GM12878 (cell line): ENCODE measurements around the gene SREK1. TPM values are rescaled to one million over a fixed set of nuclear protein-coding genes. Genes with fewer than 3 reads are reported as not detected.
A peak's percentile ranks its signal among the peaks of the same experiment; 100 is the strongest.

Experiments
- ATAC-seq: fragments of 200-7000 bp; cut with Tn5 transposase; 3 replicates; pipeline ENCODE4 v1.9.1; 2020; ENCODE audit warnings: mild to moderate bottlenecking, moderate library complexity
- BruUV-seq: library from RNA; stranded (reverse); fragments of 400-500 nt; replicated peaks from 2 replicates; lab custom pipeline; 2021; lab: Mats Ljungman, UMichigan
- CTCF ChIA-PET: fragments of 300-600 bp; sonication (Branson Sonifier 250); formaldehyde crosslinking; extraction: SDS; loops from one replicate; lab custom pipeline; 2021; ENCODE audit warnings: inconsistent platforms; lab: Yijun Ruan, JAX
- POLR2A ChIA-PET: fragments of 350-600 bp; formaldehyde crosslinking; extraction: SDS; loops from one replicate; lab custom pipeline; 2021; ENCODE audit warnings: inconsistent platforms; lab: Charles Lee
- RAD21 ChIA-PET: fragments of 300-600 bp; sonication (Branson Sonifier 250); formaldehyde crosslinking; loops from one replicate; lab custom pipeline; 2023; ENCODE audit warnings: antibody characterized with exemption; ENCODE audit not compliant: unreplicated experiment; lab: Charles Lee
- SMC1A ChIA-PET: fragments of 300-600 bp; sonication (Branson Sonifier 250); formaldehyde crosslinking; loops from one replicate; lab custom pipeline; 2023; ENCODE audit not compliant: unreplicated experiment, uncharacterized antibody; lab: Charles Lee
- DNase-seq: peaks from one replicate; pipeline ENCODE4 v3.0.0-alpha.2; 2011; ENCODE audit warnings: low read depth, low spot score
- FAIRE-seq: peaks from 3 replicates; lab custom pipeline; 2011; peaks lifted over from hg19 to GRCh38; lab: Jason Lieb, UNC
- H2AFZ ChIP-seq: 2 replicates; pipeline ENCODE4 v1.6.0; 2011; ENCODE audit warnings: low read depth, low read length, control low read depth; ENCODE audit not compliant: control insufficient read depth
- H3K27ac ChIP-seq: 2 replicates; pipeline ENCODE4 v1.5.1; 2011; ENCODE audit warnings: control low read depth; ENCODE audit not compliant: control insufficient read depth, insufficient read depth
- H3K27me3 ChIP-seq, 2 experiments: replicated peaks in 1 of 2; 2 replicates each; pipeline versions ENCODE4 v1.6.0 to v1.6.1; 2011; ENCODE audit warnings: low read length in 1 of 2; ENCODE audit not compliant: control insufficient read depth in 2 of 2, insufficient read depth in 2 of 2
- H3K36me3 ChIP-seq, 2 experiments: 2 replicates each; pipeline ENCODE4 v1.5.1; 2011; ENCODE audit warnings: low read length in 1 of 2; ENCODE audit not compliant: control insufficient read depth in 2 of 2, insufficient read depth in 2 of 2
- H3K4me1 ChIP-seq: 2 replicates; pipeline ENCODE4 v1.6.1; 2011; ENCODE audit warnings: mild to moderate bottlenecking, low read length, moderate library complexity, mixed read lengths; ENCODE audit not compliant: control insufficient read depth, insufficient read depth
- H3K4me2 ChIP-seq: 2 replicates; pipeline ENCODE4 v1.6.0; 2011; ENCODE audit warnings: control low read depth; ENCODE audit not compliant: control insufficient read depth, insufficient read depth
- H3K4me3 ChIP-seq: fragments of 200-600 bp; sonication (generic); 2 replicates; pipeline ENCODE4 v1.5.1; 2016
- H3K79me2 ChIP-seq: 2 replicates; pipeline ENCODE4 v1.6.0; 2011; ENCODE audit warnings: low read length; ENCODE audit not compliant: control insufficient read depth, insufficient read depth
- H3K9ac ChIP-seq: 2 replicates; pipeline ENCODE4 v1.8.0; 2011; ENCODE audit warnings: low read length, control low read depth, mixed read lengths; ENCODE audit not compliant: control insufficient read depth, insufficient read depth
- H3K9me3 ChIP-seq: replicated peaks from 3 replicates; pipeline ENCODE4 v1.5.1; 2011; ENCODE audit warnings: mild to moderate bottlenecking, low read length; ENCODE audit not compliant: control insufficient read depth, insufficient read depth
- H4K20me1 ChIP-seq: 2 replicates; pipeline ENCODE4 v1.6.0; 2011; ENCODE audit not compliant: control insufficient read depth, insufficient read depth
- CBX5 ChIP-seq: sonication (generic); IDR thresholded peaks from 2 replicates; pipeline ENCODE4 v1.6.1; 2016; ENCODE audit warnings: low read depth, moderate library complexity, mild to moderate bottlenecking, inconsistent platforms
- JUNB ChIP-seq: IDR thresholded peaks from 2 replicates; pipeline ENCODE4 v1.6.1; 2016; ENCODE audit warnings: antibody characterized with exemption, mild to moderate bottlenecking
- RUNX3 ChIP-seq: IDR thresholded peaks from 2 replicates; pipeline ENCODE4 v1.6.1; 2012; ENCODE audit warnings: low read length, inconsistent platforms
- SUPT20H ChIP-seq: IDR thresholded peaks from 2 replicates; pipeline ENCODE4 v1.6.1; 2011; ENCODE audit warnings: low read depth, mild to moderate bottlenecking, low read length, moderate library complexity, borderline replicate concordance; ENCODE audit not compliant: control insufficient read depth
- ZNF384 ChIP-seq: IDR thresholded peaks from 2 replicates; pipeline ENCODE4 v1.6.1; 2012; ENCODE audit warnings: low read depth, mild to moderate bottlenecking, low read length, improper control_type of control experiment, borderline replicate concordance
- WGBS: methylation state at CpG from one replicate; pipeline ENCODE4 v1.1.6; 2016; ENCODE audit warnings: low lambda C conversion rate; ENCODE audit not compliant: insufficient replicate concordance, insufficient coverage; ENCODE audit errors: missing lambda C conversion rate; 5-methylcytosine and 5-hydroxymethylcytosine counted together
- in situ Hi-C: fragments of 300-500 bp; cut with MboI; formaldehyde crosslinking; loops from 9 replicates; pipeline ENCODE4 v1.14.3; 2018; ENCODE audit warnings: mixed read lengths
- intact Hi-C: fragments of 100-400 bp; cut with micrococcal nuclease; formaldehyde crosslinking; loops from one replicate; pipeline ENCODE4 v1.14.2; 2022; ENCODE audit not compliant: unreplicated experiment
- polyA plus RNA-seq, 11 experiments: library from polyadenylated mRNA; depleted of rRNA in 4 of 11; unstranded in 6 of 11; stranded (reverse) in 5 of 11; fragments of >200 nt; fragmentation: Nextera tagmentation in 4 of 11; fragmentation: Illumina TruSeq in 1 of 11; extraction: Ambion mirVana in 4 of 11; extraction: Trizol in 1 of 11; gene quantifications; 1 replicate in 1 of 11; 2 replicates in 10 of 11; pipeline versions ENCODE4 v1.2.1 to v1.2.3, GENCODE V29; 2011 to 2016; ENCODE audit warnings: inconsistent platforms in 2 of 11, missing spikeins in 2 of 11, low read depth in 1 of 11
- total RNA-seq, 4 experiments: library from RNA; depleted of rRNA in 3 of 4; stranded (reverse); fragments of >200 nt in 3 of 4; fragmentation: Illumina TruSeq in 1 of 4; extraction: Trizol in 1 of 4; gene quantifications; 2 replicates each; pipeline versions ENCODE4 v1.2.1 to v1.2.3, GENCODE V29; 2013 to 2021
- TF ChIP-seq, protein P1 (sequence below): fragments of 450-650 bp; IDR thresholded peaks from 2 replicates; pipeline ENCODE4 v1.6.1; 2016; ENCODE audit warnings: mild to moderate bottlenecking

SREK1 gene
- total and polyA plus RNA-seq, 10 of the 15 experiments (the other 5 are each of a cell fraction or from before 2014, with no cell fraction given): 30.7 to 100 (median 61.5) TPM

DNA sequence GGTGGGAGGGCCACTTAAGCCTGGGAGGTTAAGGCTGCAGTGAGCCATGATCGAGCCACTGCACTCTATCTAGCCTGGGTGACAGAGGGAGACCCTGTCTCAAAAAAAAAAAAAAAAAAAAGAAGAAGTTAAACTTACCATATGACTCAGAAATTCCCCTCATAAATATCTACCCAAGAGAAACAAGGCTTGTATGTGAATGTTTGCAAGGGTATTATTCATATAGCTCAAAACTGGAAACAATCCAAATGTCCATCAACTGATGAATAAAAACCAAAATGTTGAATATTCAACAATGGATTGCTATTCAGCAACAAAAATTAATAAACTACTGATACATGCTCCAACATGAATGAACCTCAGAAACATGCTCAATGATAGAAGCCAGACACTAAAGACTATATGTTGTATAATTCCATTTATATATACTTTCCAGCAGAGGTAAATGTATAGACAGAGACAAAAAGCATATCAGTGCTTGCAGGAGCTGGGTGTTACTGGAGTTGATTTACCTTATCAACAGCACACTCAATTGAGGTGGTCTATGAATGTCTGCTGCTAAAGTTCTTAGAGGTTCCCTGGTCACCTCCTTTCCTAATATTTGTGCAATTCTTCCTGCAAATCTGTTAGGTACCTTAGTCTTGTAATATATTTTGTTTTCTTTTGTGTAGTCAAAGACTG lies 5.3 kb upstream of the SREK1 start:
- WGBS: no CpG with 5 or more reads among the region's 1 CpG
- CTCF ChIA-PET: no interaction called here
- H3K4me1 ChIP-seq: peaks cover 4% of the 10 kb centered on the region; the same call in 1 of the 2 replicates
- BruUV-seq: no TSS peak
- POLR2A ChIA-PET: interaction anchor here (0.6 to 1.0 kb wide), 4 partner anchors 13 to 26 kb away, joined by 3 to 7 read pairs (median 4); no protein-coding TSS in a partner anchor
- H3K4me2 ChIP-seq: no peak overlapping the region
- TF ChIP-seq, protein P1, sequence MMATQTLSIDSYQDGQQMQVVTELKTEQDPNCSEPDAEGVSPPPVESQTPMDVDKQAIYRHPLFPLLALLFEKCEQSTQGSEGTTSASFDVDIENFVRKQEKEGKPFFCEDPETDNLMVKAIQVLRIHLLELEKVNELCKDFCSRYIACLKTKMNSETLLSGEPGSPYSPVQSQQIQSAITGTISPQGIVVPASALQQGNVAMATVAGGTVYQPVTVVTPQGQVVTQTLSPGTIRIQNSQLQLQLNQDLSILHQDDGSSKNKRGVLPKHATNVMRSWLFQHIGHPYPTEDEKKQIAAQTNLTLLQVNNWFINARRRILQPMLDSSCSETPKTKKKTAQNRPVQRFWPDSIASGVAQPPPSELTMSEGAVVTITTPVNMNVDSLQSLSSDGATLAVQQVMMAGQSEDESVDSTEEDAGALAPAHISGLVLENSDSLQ: peak; percentile 39; the same call in 1 of the 2 replicates
- 0 out of 2 replicates have a peak, but pooled peaks have one; percentile 4 for TF ChIP-seq RUNX3
- TF ChIP-seq CBX5: no peak
- no peak for TF ChIP-seq SUPT20H
- peak; percentile 51; the same call in 1 of the 2 replicates for TF ChIP-seq ZNF384
- TF ChIP-seq JUNB: peak; percentile 71
- in situ Hi-C loops (no loop called here), intact Hi-C loops (no loop called here)
- no peaks in the 10 kb centered on the region for H4K20me1 ChIP-seq
- DNase-seq (no peak), FAIRE-seq (no peak), ATAC-seq (peak; percentile 74)
- no peaks in the 10 kb centered on the region for H3K36me3 ChIP-seq
- no peak overlapping the region for H3K27ac ChIP-seq
- RAD21 ChIA-PET: interaction anchor here (0.6 to 0.7 kb wide), 6 partner anchors 30 to 575 kb away, joined by 3 read pairs; no protein-coding TSS in a partner anchor
- H3K4me3 ChIP-seq: no peak overlapping the region
- SMC1A ChIA-PET: interaction anchor here (2.1 kb wide), 1 partner anchor 18 kb away, joined by 5 read pairs; no protein-coding TSS in a partner anchor
- H2AFZ ChIP-seq: no peak overlapping the region
- no peaks in the 10 kb centered on the region for H3K9me3 ChIP-seq
- H3K9ac ChIP-seq: no peak overlapping the region
- H3K79me2 ChIP-seq: no peaks in the 10 kb centered on the region
- no peaks in the 10 kb centered on the region for H3K27me3 ChIP-seq
